Adrenal gland (tissue), 12 donors: ENCODE results near the gene ALOX12B. TPM values are rescaled to one million over a fixed set of nuclear protein-coding genes. Genes with fewer than 3 reads are reported as not detected.

Experiments
- DNase-seq, 7 donors: peaks; one replicate each; pipeline ENCODE4 v3.0.0-alpha.2; 2019 to 2020
- H3K27ac ChIP-seq, 5 donors: fragments of 200-600 bp; sonication (generic) in 4 of 5; 1 replicate in 3 of 5; 2 replicates in 2 of 5; pipeline versions ENCODE4 v1.5.1 to v1.8.0; 2016 to 2020; ENCODE audit warnings: mild to moderate bottlenecking in 1 of 5
- H3K27me3 ChIP-seq: fragments of 200-600 bp; 2 replicates; pipeline ENCODE4 v1.8.0; 2021
- H3K36me3 ChIP-seq, 2 donors: fragments of 200-600 bp; replicated peaks in 1 of 2; 1 replicate in 1 of 2; 2 replicates in 1 of 2; pipeline versions ENCODE4 v1.5.1 to v1.8.0; 2018 to 2022
- H3K4me1 ChIP-seq, 2 donors: fragments of 200-600 bp; replicated peaks in 1 of 2; 1 replicate in 1 of 2; 2 replicates in 1 of 2; pipeline versions ENCODE4 v1.5.1 to v1.8.0; 2018 to 2021
- H3K4me3 ChIP-seq, 4 donors: fragments of 200-600 bp; sonication (generic) in 3 of 4; one replicate each; pipeline ENCODE4 v1.5.1; 2016 to 2018
- H3K9me3 ChIP-seq, 3 donors: fragments of 200-600 bp; sonication (generic) in 1 of 3; replicated peaks in 1 of 3; 1 replicate in 2 of 3; 2 replicates in 1 of 3; pipeline versions ENCODE4 v1.5.1 to v1.8.0; 2016 to 2021
- CTCF ChIP-seq, 6 experiments: fragments of 450-650 bp in 4 of 6; fragments of 200-600 bp in 2 of 6; sonication (generic) in 1 of 6; IDR thresholded peaks; 1 replicate in 5 of 6; 2 replicates in 1 of 6; pipeline versions ENCODE4 v1.5.1 to v1.8.0; 2016 to 2021; ENCODE audit warnings: antibody characterized with exemption in 6 of 6, mild to moderate bottlenecking in 2 of 6, moderate library complexity in 1 of 6
- POLR2A ChIP-seq, 2 donors: fragments of 450-650 bp; IDR thresholded peaks; one replicate each; pipeline ENCODE4 v1.6.1; 2017; ENCODE audit warnings: antibody characterized with exemption in 2 of 2, mild to moderate bottlenecking in 2 of 2, moderate library complexity in 1 of 2
- WGBS, 4 donors: extraction: QIAGEN DNeasy Blood & Tissue Kit in 2 of 4; methylation state at CpG; one replicate each; pipeline versions ENCODE4 v1.1.5 to v1.1.7; 2013 to 2017; 5-methylcytosine and 5-hydroxymethylcytosine counted together
- intact Hi-C, 2 donors: fragments of 100-400 bp; cut with DNase I; formaldehyde crosslinking; loops; one replicate each; pipeline versions ENCODE4 v1.14.1 to v1.15.0; 2022 to 2023
- polyA plus RNA-seq, 3 donors: library from polyadenylated mRNA; stranded (reverse); fragments of 200-250 nt in 2 of 3; fragments of 350-450 nt in 1 of 3; fragmentation: Illumina TruSeq in 1 of 3; extraction: RNeasy Lipid Tissue Mini Kit (QIAGEN cat#74804) in 1 of 3; gene quantifications; one replicate each; pipeline ENCODE4 v1.2.3, GENCODE V29; 2013 to 2014
- total RNA-seq, 9 donors: library from RNA; depleted of rRNA in 4 of 9; stranded (reverse); fragments of >200 nt in 4 of 9; fragments of 120-200 nt in 1 of 9; fragmentation: NEBNext Ultra II Directional in 1 of 9; extraction: Animal tissue kit (Norgen Biotek cat#: 25700) in 1 of 9; gene quantifications; one replicate each; pipeline versions ENCODE4 v1.1.0 to v1.2.4, GENCODE V29; 2013 to 2023
- donor health status: healthy with polysubstance abuse.
- donor health status: Bipolar disorder and iron deficiency.
- donor health status: DM: yes; HTN: yes; CAD: no.
- donor health status: DM: no; HTN: no; CAD: no.
- donor health status: DM: no; HTN: no; CAD: no.
- donor health status: DM: yes; HTN: yes; CAD: no.

The ALOX12B gene
- total and polyA plus RNA-seq, 12 donors = not detected

GRCh38 chr17:8048236-8048635 is 39.3 kb downstream of the ALOX12B start:
- WGBS, 4 donors = 79 to 90% (median 88%) methylated on average over 4 to 12 of the region's 12 CpGs
- intact Hi-C loops = no loop called here
- H3K27ac ChIP-seq = no peak overlapping the region

GRCh38 chr17:8047769-8048110 is 39.8 kb downstream of the ALOX12B start:
- no peaks in the 10 kb centered on the region for H3K36me3 ChIP-seq
- peaks cover 5% of the 10 kb centered on the region for H3K27me3 ChIP-seq
- 70 to 90% (median 90%) methylated on average over 3 to 4 of the region's 4 CpGs for WGBS, 4 donors
- H3K27ac ChIP-seq = no peak overlapping the region
- no peak overlapping the region for H3K4me3 ChIP-seq
- no peaks in the 10 kb centered on the region for H3K9me3 ChIP-seq
- intact Hi-C loops = no loop called here
- no peak for DNase-seq
- TF ChIP-seq CTCF (IDR thresholded peaks at IDR 0.05) = no peak
- TF ChIP-seq POLR2A (IDR thresholded peaks at IDR 0.05) = no peak
- H3K4me1 ChIP-seq = no peaks in the 10 kb centered on the region

More at GRCh38 chr17:8048236-8048635, 39.3 kb downstream of the ALOX12B start:
- Histone ChIP-seq H3K4me3 (no peak overlapping the region), H3K4me1 (no peaks in the 10 kb centered on the region), H3K9me3 (no peaks in the 10 kb centered on the region), H3K27me3 (peaks cover 5% of the 10 kb centered on the region), H3K36me3 (no peaks in the 10 kb centered on the region)
- peak in 1 of 7 donors; percentile 11 for DNase-seq
- no peak for TF ChIP-seq CTCF (IDR thresholded peaks at IDR 0.05)
- TF ChIP-seq POLR2A (IDR thresholded peaks at IDR 0.05) = no peak

- TF ChIP-seq CTCF (IDR thresholded peaks at IDR 0.05) (no peak), POLR2A (IDR thresholded peaks at IDR 0.05) (no peak)
- H3K27me3 ChIP-seq = peaks cover 5% of the 10 kb centered on the region
- H3K4me3 ChIP-seq = no peak overlapping the region
- no peaks in the 10 kb centered on the region for H3K36me3 ChIP-seq
- no peak overlapping the region for H3K27ac ChIP-seq
- no peaks in the 10 kb centered on the region for H3K9me3 ChIP-seq
- intact Hi-C loops = no loop called here
- DNase-seq = peak in 1 of 7 donors; percentile 10
- 77 to 83% (median 81%) methylated on average over 15 to 24 of the region's 24 CpGs for WGBS, 4 donors
- H3K4me1 ChIP-seq = no peaks in the 10 kb centered on the region
Observed at GRCh38 chr17:8046929-8047768, 40.4 kb downstream of the ALOX12B start.

- 80 to 88% (median 84%) methylated on average over 9 to 11 of the region's 11 CpGs for WGBS, 4 donors
- DNase-seq = peak in 1 of 7 donors; percentile 11
- H3K27ac ChIP-seq = no peak overlapping the region
- peaks cover 5% of the 10 kb centered on the region for H3K27me3 ChIP-seq
- intact Hi-C loops = no loop called here
- no peaks in the 10 kb centered on the region for H3K36me3 ChIP-seq
- H3K9me3 ChIP-seq = no peaks in the 10 kb centered on the region
- TF ChIP-seq CTCF (IDR thresholded peaks at IDR 0.05) = no peak
- TF ChIP-seq POLR2A (IDR thresholded peaks at IDR 0.05) = no peak
- H3K4me1 ChIP-seq = no peaks in the 10 kb centered on the region
- H3K4me3 ChIP-seq = no peak overlapping the region
Observed at GRCh38 chr17:8046306-8046928, 41.1 kb downstream of the ALOX12B start.
